K562 (cell line): Measurements from ENCODE around the gene THADA. TPM values are rescaled to one million over a fixed set of nuclear protein-coding genes. Genes with fewer than 3 reads are reported as not detected.

Source experiments
- ATF1 ChIP-seq, 2 experiments: fragments of 450-650 bp in 1 of 2; IDR thresholded peaks; 2 replicates each; pipeline ENCODE4 v1.6.1; 2016; ENCODE audit warnings: missing compliant biosample characterization in 1 of 2, missing genetic modification characterization in 1 of 2
- CTBP1 ChIP-seq: fragments of 450-650 bp; IDR thresholded peaks from 2 replicates; pipeline ENCODE4 v1.6.1; 2016; ENCODE audit warnings: borderline replicate concordance
- EGR1 ChIP-seq: fragments of 450-650 bp; conservative IDR thresholded peaks from 2 replicates; pipeline ENCODE4 v1.6.1; 2017; ENCODE audit warnings: mild to moderate bottlenecking
- HMBOX1 ChIP-seq: sonication (generic); IDR thresholded peaks from 2 replicates; pipeline ENCODE4 v1.6.1; 2016
- KDM2B ChIP-seq: fragments of 250-450 bp; sonication (Bioruptor Pico); IDR thresholded peaks from 2 replicates; pipeline ENCODE4 v1.8.0; 2021; ENCODE audit warnings: mild to moderate bottlenecking, moderate library complexity
- PHB ChIP-seq: fragments of 250-450 bp; sonication (Bioruptor Pico); IDR thresholded peaks from 2 replicates; pipeline ENCODE4 v1.5.0; 2021
- RBFOX2 ChIP-seq: fragments of 200-400 bp; formaldehyde crosslinking; IDR thresholded peaks from 2 replicates; pipeline ENCODE4 v1.6.1; 2017; ENCODE audit warnings: low read depth, mild to moderate bottlenecking, low read length, moderate library complexity
- RBM34 ChIP-seq: fragments of 200-400 bp; formaldehyde crosslinking; IDR thresholded peaks from 2 replicates; pipeline ENCODE4 v1.6.1; 2018; ENCODE audit warnings: low read length, borderline replicate concordance; ENCODE audit not compliant: insufficient read depth
- SMAD1 ChIP-seq: fragments of 150-350 bp; IDR thresholded peaks from 2 replicates; pipeline ENCODE4 v1.6.1; 2014; ENCODE audit warnings: low read length, low read depth; ENCODE audit not compliant: partially characterized antibody
- THRAP3 ChIP-seq: fragments of 450-650 bp; IDR thresholded peaks from 2 replicates; pipeline ENCODE4 v1.6.1; 2016; ENCODE audit warnings: mild to moderate bottlenecking, inconsistent platforms, borderline replicate concordance
- ZNF3 ChIP-seq: fragments of 250-450 bp; sonication (Bioruptor Pico); IDR thresholded peaks from 2 replicates; pipeline ENCODE4 v1.5.0; 2021; ENCODE audit warnings: mild to moderate bottlenecking, moderate library complexity
- ZNF347 ChIP-seq: fragments of 450-650 bp; formaldehyde crosslinking; IDR thresholded peaks from 2 replicates; pipeline ENCODE4 v1.4.0; 2020; ENCODE audit warnings: low read depth, mild to moderate bottlenecking, moderate library complexity
- ZNF609 ChIP-seq: sonication (generic); formaldehyde crosslinking; IDR thresholded peaks from 2 replicates; pipeline ENCODE4 v1.8.1; 2023; ENCODE audit warnings: missing genetic modification reagents, mild to moderate bottlenecking, borderline replicate concordance
- polyA plus RNA-seq, 8 experiments: library from polyadenylated mRNA; depleted of rRNA in 4 of 8; stranded (reverse) in 5 of 8; unstranded in 3 of 8; fragments of >200 nt; fragmentation: Nextera tagmentation in 2 of 8; fragmentation: Illumina TruSeq in 1 of 8; extraction: Ambion mirVana in 2 of 8; extraction: Trizol in 1 of 8; gene quantifications; 2 replicates each; pipeline versions ENCODE4 v1.2.1 to v1.2.3, GENCODE V29; 2011 to 2014; ENCODE audit warnings: inconsistent platforms in 1 of 8, missing spikeins in 1 of 8
- total RNA-seq, 7 experiments: library from RNA; depleted of rRNA in 6 of 7; stranded (reverse); fragments of >200 nt in 6 of 7; fragmentation: Illumina TruSeq in 2 of 7; extraction: Trizol in 2 of 7; gene quantifications; 2 replicates each; pipeline versions ENCODE4 v1.2.1 to v1.2.3, GENCODE V29; 2011 to 2021; ENCODE audit warnings: low replicate concordance in 1 of 7
- TF ChIP-seq, protein P1 (sequence below): IDR thresholded peaks from 3 replicates; pipeline ENCODE4 v1.6.1; 2011; ENCODE audit warnings: borderline replicate concordance, mild to moderate bottlenecking; ENCODE audit not compliant: insufficient read length, insufficient read depth
- TF ChIP-seq, protein P2 (sequence below): sonication (generic); formaldehyde crosslinking; IDR thresholded peaks from 2 replicates; pipeline ENCODE4 v1.8.0; 2022; ENCODE audit warnings: mild to moderate bottlenecking, missing genetic modification reagents
- TF ChIP-seq, protein P3 (sequence below): sonication (generic); formaldehyde crosslinking; IDR thresholded peaks from 2 replicates; pipeline ENCODE4 v1.8.1; 2023; ENCODE audit warnings: mild to moderate bottlenecking, missing genetic modification reagents

THADA gene
- total and polyA plus RNA-seq, 9 of the 15 experiments (the other 6 are each of a cell fraction or from before 2014, with no cell fraction given), result 17.8 to 34.7 (median 31.9) TPM

- TF ChIP-seq HMBOX1, result no peak
- no peak for TF ChIP-seq SMAD1
- TF ChIP-seq KDM2B (CRISPR knock-in tag), result 0 out of 2 replicates have a peak, but pooled peaks have one; percentile 14
- TF ChIP-seq PHB (CRISPR knock-in tag), result no peak
- TF ChIP-seq, protein P1, sequence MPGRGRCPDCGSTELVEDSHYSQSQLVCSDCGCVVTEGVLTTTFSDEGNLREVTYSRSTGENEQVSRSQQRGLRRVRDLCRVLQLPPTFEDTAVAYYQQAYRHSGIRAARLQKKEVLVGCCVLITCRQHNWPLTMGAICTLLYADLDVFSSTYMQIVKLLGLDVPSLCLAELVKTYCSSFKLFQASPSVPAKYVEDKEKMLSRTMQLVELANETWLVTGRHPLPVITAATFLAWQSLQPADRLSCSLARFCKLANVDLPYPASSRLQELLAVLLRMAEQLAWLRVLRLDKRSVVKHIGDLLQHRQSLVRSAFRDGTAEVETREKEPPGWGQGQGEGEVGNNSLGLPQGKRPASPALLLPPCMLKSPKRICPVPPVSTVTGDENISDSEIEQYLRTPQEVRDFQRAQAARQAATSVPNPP, result no peak
- TF ChIP-seq ZNF347 (CRISPR knock-in tag), result no peak
- TF ChIP-seq ATF1 (CRISPR knock-in tag; IDR thresholded peaks at IDR 0.05), result no peak
- peak; percentile 87 for TF ChIP-seq ATF1 (tag; IDR thresholded peaks at IDR 0.05)
- TF ChIP-seq RBFOX2, result peak; percentile 80
- no peak for TF ChIP-seq RBM34
- TF ChIP-seq ZNF3, result no peak
- peak; percentile 60 for TF ChIP-seq CTBP1
- peak; percentile 34; the same call in 1 of the 2 replicates for TF ChIP-seq EGR1
- TF ChIP-seq, protein P2, sequence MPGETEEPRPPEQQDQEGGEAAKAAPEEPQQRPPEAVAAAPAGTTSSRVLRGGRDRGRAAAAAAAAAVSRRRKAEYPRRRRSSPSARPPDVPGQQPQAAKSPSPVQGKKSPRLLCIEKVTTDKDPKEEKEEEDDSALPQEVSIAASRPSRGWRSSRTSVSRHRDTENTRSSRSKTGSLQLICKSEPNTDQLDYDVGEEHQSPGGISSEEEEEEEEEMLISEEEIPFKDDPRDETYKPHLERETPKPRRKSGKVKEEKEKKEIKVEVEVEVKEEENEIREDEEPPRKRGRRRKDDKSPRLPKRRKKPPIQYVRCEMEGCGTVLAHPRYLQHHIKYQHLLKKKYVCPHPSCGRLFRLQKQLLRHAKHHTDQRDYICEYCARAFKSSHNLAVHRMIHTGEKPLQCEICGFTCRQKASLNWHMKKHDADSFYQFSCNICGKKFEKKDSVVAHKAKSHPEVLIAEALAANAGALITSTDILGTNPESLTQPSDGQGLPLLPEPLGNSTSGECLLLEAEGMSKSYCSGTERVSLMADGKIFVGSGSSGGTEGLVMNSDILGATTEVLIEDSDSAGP (CRISPR knock-in tag), result no peak
- TF ChIP-seq ZNF609 (CRISPR knock-in tag), result no peak
- TF ChIP-seq THRAP3, result no peak
- TF ChIP-seq, protein P3, sequence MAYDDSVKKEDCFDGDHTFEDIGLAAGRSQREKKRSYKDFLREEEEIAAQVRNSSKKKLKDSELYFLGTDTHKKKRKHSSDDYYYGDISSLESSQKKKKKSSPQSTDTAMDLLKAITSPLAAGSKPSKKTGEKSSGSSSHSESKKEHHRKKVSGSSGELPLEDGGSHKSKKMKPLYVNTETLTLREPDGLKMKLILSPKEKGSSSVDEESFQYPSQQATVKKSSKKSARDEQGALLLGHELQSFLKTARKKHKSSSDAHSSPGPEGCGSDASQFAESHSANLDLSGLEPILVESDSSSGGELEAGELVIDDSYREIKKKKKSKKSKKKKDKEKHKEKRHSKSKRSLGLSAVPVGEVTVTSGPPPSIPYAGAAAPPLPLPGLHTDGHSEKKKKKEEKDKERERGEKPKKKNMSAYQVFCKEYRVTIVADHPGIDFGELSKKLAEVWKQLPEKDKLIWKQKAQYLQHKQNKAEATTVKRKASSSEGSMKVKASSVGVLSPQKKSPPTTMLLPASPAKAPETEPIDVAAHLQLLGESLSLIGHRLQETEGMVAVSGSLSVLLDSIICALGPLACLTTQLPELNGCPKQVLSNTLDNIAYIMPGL (CRISPR knock-in tag), result no peak
These were observed 369.3 kb downstream of the THADA start, which contains the start of gene ZFP36L2 (continued) for GRCh38 chr2:43226558-43226954.
